MM.1S (cell line): ENCODE data around the gene PSMD1.

ENCODE experiments used
- DNase-seq: peaks from one replicate; pipeline ENCODE4 v3.0.0-alpha.2; 2015
- H2AFZ ChIP-seq: fragments of 300-600 bp; sonication (generic); 2 replicates; pipeline ENCODE4 v1.6.0; 2016; ENCODE audit warnings: antibody characterized with exemption, low read length
- H3F3A ChIP-seq: fragments of 300-600 bp; sonication (generic); 2 replicates; pipeline ENCODE4 v1.6.1; 2016; ENCODE audit warnings: mild to moderate bottlenecking, antibody characterized with exemption, low read length, moderate library complexity, mixed read lengths; ENCODE audit not compliant: insufficient read depth
- H3K27ac ChIP-seq: fragments of 300-600 bp; sonication (generic); 2 replicates; pipeline ENCODE4 v1.5.1; 2016; ENCODE audit warnings: mild to moderate bottlenecking, low read length
- H3K27me3 ChIP-seq: fragments of 300-600 bp; sonication (generic); replicated peaks from 2 replicates; pipeline ENCODE4 v1.6.0; 2016; ENCODE audit warnings: low read length; ENCODE audit not compliant: insufficient read depth
- H3K36me3 ChIP-seq: fragments of 300-600 bp; sonication (generic); replicated peaks from 2 replicates; pipeline ENCODE4 v1.6.1; 2016; ENCODE audit warnings: mild to moderate bottlenecking, low read length, mixed read lengths; ENCODE audit not compliant: insufficient read depth
- H3K4me1 ChIP-seq: fragments of 300-600 bp; sonication (generic); 2 replicates; pipeline ENCODE4 v1.6.1; 2016; ENCODE audit warnings: low read length, mixed read lengths
- H3K4me2 ChIP-seq: fragments of 300-600 bp; sonication (generic); 2 replicates; pipeline ENCODE4 v1.6.0; 2016; ENCODE audit warnings: low read depth, low read length
- H3K4me3 ChIP-seq: fragments of 300-600 bp; sonication (generic); 2 replicates; pipeline ENCODE4 v1.5.1; 2016; ENCODE audit warnings: low read length, mixed read lengths
- H3K79me2 ChIP-seq: fragments of 300-600 bp; sonication (generic); 2 replicates; pipeline ENCODE4 v1.6.1; 2016; ENCODE audit warnings: mixed run types, low read length, mixed read lengths
- H3K9ac ChIP-seq: fragments of 300-600 bp; sonication (generic); 2 replicates; pipeline ENCODE4 v1.6.1; 2016; ENCODE audit warnings: low read length, mixed read lengths
- H3K9me2 ChIP-seq: fragments of 300-600 bp; sonication (generic); replicated peaks from 2 replicates; pipeline ENCODE4 v1.6.1; 2016; ENCODE audit warnings: mild to moderate bottlenecking, low read length, mixed read lengths; ENCODE audit not compliant: insufficient read depth
- H3K9me3 ChIP-seq: fragments of 300-600 bp; sonication (generic); replicated peaks from 2 replicates; pipeline ENCODE4 v1.6.1; 2016; ENCODE audit warnings: mild to moderate bottlenecking, low read length, mixed read lengths; ENCODE audit not compliant: insufficient read depth
- H4K20me1 ChIP-seq: fragments of 300-600 bp; sonication (generic); 2 replicates; pipeline ENCODE4 v1.6.1; 2016; ENCODE audit warnings: mild to moderate bottlenecking, low read length, moderate library complexity, mixed read lengths; ENCODE audit not compliant: insufficient read depth
- EZH2 ChIP-seq: fragments of 300-600 bp; sonication (generic); optimal IDR thresholded peaks from 2 replicates; pipeline ENCODE3; 2017; ENCODE audit warnings: low read depth, mild to moderate bottlenecking, antibody characterized with exemption, low read length, mixed read lengths
- EZH2phosphoT487 ChIP-seq: fragments of 300-600 bp; sonication (generic); IDR thresholded peaks from 2 replicates; pipeline ENCODE4 v1.6.1; 2018; ENCODE audit warnings: antibody characterized with exemption, low read length
- TF ChIP-seq, protein P1 (sequence below): fragments of 300-600 bp; sonication (generic); IDR thresholded peaks from 2 replicates; pipeline ENCODE4 v1.5.1; 2016; ENCODE audit warnings: antibody characterized with exemption, low read length, mixed read lengths

Gene PSMD1

DNA sequence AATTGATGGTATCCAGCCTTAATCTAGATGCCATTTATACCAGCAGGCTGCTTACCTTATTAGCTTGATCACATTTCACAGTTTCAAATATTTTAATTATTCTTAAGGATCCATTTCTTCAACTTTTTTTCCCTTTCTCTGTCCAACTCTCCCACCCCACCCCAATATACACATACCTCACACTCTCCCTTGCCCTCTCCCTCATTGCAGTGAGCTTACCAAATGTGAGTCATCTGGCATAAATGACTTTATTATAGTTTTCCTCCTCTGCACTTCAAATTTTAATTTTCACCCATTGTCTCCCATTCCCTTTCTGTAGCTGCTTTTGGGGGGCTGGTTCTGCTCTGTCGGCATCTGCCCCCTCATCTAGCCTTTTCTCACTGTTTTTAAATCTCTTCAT is 55.3 kb downstream of the PSMD1 start:
- Histone ChIP-seq H3K4me3 (no peak overlapping the region), H3K36me3 (peaks cover 4% of the 10 kb centered on the region; the same call in 1 of the 2 replicates), H3K4me2 (no peak overlapping the region), H3K9me2 (no peaks in the 10 kb centered on the region), H3K27me3 (no peaks in the 10 kb centered on the region), H3K9me3 (no peaks in the 10 kb centered on the region), H4K20me1 (no peaks in the 10 kb centered on the region), H3K27ac (no peak overlapping the region), H3K9ac (no peak overlapping the region), H2AFZ (no peak overlapping the region), H3K79me2 (peaks cover 11% of the 10 kb centered on the region; the same call in 1 of the 2 replicates), H3F3A (no peaks in the 10 kb centered on the region), H3K4me1 (no peaks in the 10 kb centered on the region)
- TF ChIP-seq EZH2phosphoT487 = no peak
- no peak for TF ChIP-seq EZH2
- TF ChIP-seq, protein P1, sequence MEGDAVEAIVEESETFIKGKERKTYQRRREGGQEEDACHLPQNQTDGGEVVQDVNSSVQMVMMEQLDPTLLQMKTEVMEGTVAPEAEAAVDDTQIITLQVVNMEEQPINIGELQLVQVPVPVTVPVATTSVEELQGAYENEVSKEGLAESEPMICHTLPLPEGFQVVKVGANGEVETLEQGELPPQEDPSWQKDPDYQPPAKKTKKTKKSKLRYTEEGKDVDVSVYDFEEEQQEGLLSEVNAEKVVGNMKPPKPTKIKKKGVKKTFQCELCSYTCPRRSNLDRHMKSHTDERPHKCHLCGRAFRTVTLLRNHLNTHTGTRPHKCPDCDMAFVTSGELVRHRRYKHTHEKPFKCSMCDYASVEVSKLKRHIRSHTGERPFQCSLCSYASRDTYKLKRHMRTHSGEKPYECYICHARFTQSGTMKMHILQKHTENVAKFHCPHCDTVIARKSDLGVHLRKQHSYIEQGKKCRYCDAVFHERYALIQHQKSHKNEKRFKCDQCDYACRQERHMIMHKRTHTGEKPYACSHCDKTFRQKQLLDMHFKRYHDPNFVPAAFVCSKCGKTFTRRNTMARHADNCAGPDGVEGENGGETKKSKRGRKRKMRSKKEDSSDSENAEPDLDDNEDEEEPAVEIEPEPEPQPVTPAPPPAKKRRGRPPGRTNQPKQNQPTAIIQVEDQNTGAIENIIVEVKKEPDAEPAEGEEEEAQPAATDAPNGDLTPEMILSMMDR = no peak
- DNase-seq = no peak

DNA sequence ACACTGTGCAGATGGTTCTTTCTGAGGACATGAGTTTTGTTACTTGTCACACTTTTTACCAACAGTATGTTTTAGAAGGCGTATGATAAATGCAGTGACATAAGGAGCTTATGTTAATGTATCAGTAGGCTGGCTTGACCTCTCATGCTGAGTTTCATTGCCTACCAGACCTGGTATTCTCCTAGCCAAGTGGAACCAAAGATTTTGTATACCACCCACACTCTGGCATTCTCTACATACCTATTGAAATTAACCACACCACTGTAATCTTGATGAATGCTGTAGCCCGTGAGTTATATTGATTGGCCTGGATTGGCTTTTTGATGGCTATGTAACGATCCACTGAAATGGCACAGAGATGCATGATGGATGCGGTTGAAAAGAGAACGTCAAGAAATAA is 56.8 kb downstream of the PSMD1 start:
- DNase-seq = no peak
- no peak for TF ChIP-seq EZH2
- TF ChIP-seq, protein P1 = no peak
- TF ChIP-seq EZH2phosphoT487 = no peak
- Histone ChIP-seq H3K9me3 (no peaks in the 10 kb centered on the region), H3K9me2 (no peaks in the 10 kb centered on the region), H3K9ac (no peak overlapping the region), H4K20me1 (no peaks in the 10 kb centered on the region), H3K79me2 (peaks cover 8% of the 10 kb centered on the region; the same call in 1 of the 2 replicates), H3K27me3 (no peaks in the 10 kb centered on the region), H3K36me3 (peaks cover 4% of the 10 kb centered on the region; the same call in 1 of the 2 replicates), H2AFZ (no peak overlapping the region), H3K27ac (no peak overlapping the region), H3F3A (no peaks in the 10 kb centered on the region), H3K4me3 (no peak overlapping the region), H3K4me1 (no peaks in the 10 kb centered on the region), H3K4me2 (no peak overlapping the region)

DNA sequence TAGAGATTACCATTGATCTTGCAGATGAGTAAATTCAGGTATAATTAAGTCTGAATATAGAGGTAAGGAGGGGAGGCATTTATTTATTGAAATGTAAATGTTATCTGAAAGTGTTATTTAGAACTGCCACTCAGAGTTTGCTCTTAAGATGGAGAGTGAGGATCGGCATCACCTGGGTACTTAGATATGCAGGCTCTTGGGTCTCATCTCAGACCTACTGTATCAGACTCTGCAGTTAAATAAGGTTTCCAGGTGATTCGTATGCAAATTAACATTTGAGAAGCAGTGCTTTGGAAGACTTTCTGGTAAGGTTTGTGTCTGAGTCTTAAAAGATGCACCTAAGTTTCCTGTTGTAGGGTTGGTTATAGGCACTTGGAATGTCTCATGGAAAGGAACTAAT is 59.0 kb downstream of the PSMD1 start:
- no peak overlapping the region for H3K4me2 ChIP-seq
- no peaks in the 10 kb centered on the region for H3K9me2 ChIP-seq
- no peak overlapping the region for H3K4me3 ChIP-seq

More for the DNA sequence above, 59.0 kb downstream of the PSMD1 start:
- TF ChIP-seq, protein P1 = no peak
- no peak for TF ChIP-seq EZH2phosphoT487
- TF ChIP-seq EZH2 = no peak
- H3K27me3 ChIP-seq = no peaks in the 10 kb centered on the region
- H3F3A ChIP-seq = no peaks in the 10 kb centered on the region
- no peak overlapping the region for H2AFZ ChIP-seq
- H4K20me1 ChIP-seq = no peaks in the 10 kb centered on the region
- peaks cover 4% of the 10 kb centered on the region; the same call in 1 of the 2 replicates for H3K36me3 ChIP-seq
- H3K79me2 ChIP-seq = peaks cover 3% of the 10 kb centered on the region; the same call in 1 of the 2 replicates
- no peak overlapping the region for H3K9ac ChIP-seq
- H3K9me3 ChIP-seq = no peaks in the 10 kb centered on the region
- DNase-seq = no peak
- H3K27ac ChIP-seq = no peak overlapping the region
- H3K4me1 ChIP-seq = no peaks in the 10 kb centered on the region
